ENCODE measurements around the gene EYA2.

Gene EYA2

GRCh38 chr20:47227576-47227975, 332.9 kb downstream of the EYA2 start:
- no peak for DNase-seq (ENCODE audit: insufficient read length)
- TF ChIP-seq TAF1 (IDR thresholded peaks at IDR 0.05; ENCODE audit: borderline replicate concordance, low read depth, low read length) (no peak), POLR2A (IDR thresholded peaks at IDR 0.05; ENCODE audit: low read depth, low read length) (no peak), POLR2AphosphoS5 (IDR thresholded peaks at IDR 0.05; ENCODE audit: low read depth, low read length) (no peak)
- no peak for FAIRE-seq

GRCh38 chr20:47228654-47229053, 334.0 kb downstream of the EYA2 start:
- FAIRE-seq (no peak), DNase-seq (ENCODE audit: insufficient read length) (no peak)
- TF ChIP-seq POLR2AphosphoS5 (IDR thresholded peaks at IDR 0.05; ENCODE audit: low read depth, low read length) (no peak), TAF1 (IDR thresholded peaks at IDR 0.05; ENCODE audit: borderline replicate concordance, low read depth, low read length) (no peak), POLR2A (IDR thresholded peaks at IDR 0.05; ENCODE audit: low read depth, low read length) (no peak)

- FAIRE-seq, result no peak
- TF ChIP-seq TAF1 (IDR thresholded peaks at IDR 0.05; ENCODE audit: borderline replicate concordance, low read depth, low read length) (no peak), POLR2AphosphoS5 (IDR thresholded peaks at IDR 0.05; ENCODE audit: low read depth, low read length) (no peak), POLR2A (IDR thresholded peaks at IDR 0.05; ENCODE audit: low read depth, low read length) (no peak)
- no peak for DNase-seq (ENCODE audit: insufficient read length)
Observed at GRCh38 chr20:47230811-47231256, 336.2 kb downstream of the EYA2 start.

GRCh38 chr20:47231382-47232039, 336.9 kb downstream of the EYA2 start:
- DNase-seq (ENCODE audit: insufficient read length) (no peak), FAIRE-seq (no peak)
- no peak for TF ChIP-seq POLR2AphosphoS5 (IDR thresholded peaks at IDR 0.05; ENCODE audit: low read depth, low read length)

GRCh38 chr20:47232518-47232917, 337.9 kb downstream of the EYA2 start:
- no peak for DNase-seq (ENCODE audit: insufficient read length)

GRCh38 chr20:47233333-47234188, 338.9 kb downstream of the EYA2 start:
- FAIRE-seq (no peak), DNase-seq (ENCODE audit: insufficient read length) (no peak)
- no peak for TF ChIP-seq POLR2AphosphoS5 (IDR thresholded peaks at IDR 0.05; ENCODE audit: low read depth, low read length)
- TF ChIP-seq TAF1 (IDR thresholded peaks at IDR 0.05; ENCODE audit: borderline replicate concordance, low read depth, low read length), result no peak
- TF ChIP-seq POLR2A (IDR thresholded peaks at IDR 0.05; ENCODE audit: low read depth, low read length), result no peak

More at GRCh38 chr20:47232518-47232917, 337.9 kb downstream of the EYA2 start:
- no peak for TF ChIP-seq POLR2AphosphoS5 (IDR thresholded peaks at IDR 0.05; ENCODE audit: low read depth, low read length)
- TF ChIP-seq TAF1 (IDR thresholded peaks at IDR 0.05; ENCODE audit: borderline replicate concordance, low read depth, low read length), result no peak
- TF ChIP-seq POLR2A (IDR thresholded peaks at IDR 0.05; ENCODE audit: low read depth, low read length), result no peak
- FAIRE-seq, result no peak

GRCh38 chr20:47235111-47235510, 340.5 kb downstream of the EYA2 start:
- FAIRE-seq (no peak), DNase-seq (ENCODE audit: insufficient read length) (no peak)
- TF ChIP-seq TAF1 (IDR thresholded peaks at IDR 0.05; ENCODE audit: borderline replicate concordance, low read depth, low read length) (no peak), POLR2AphosphoS5 (IDR thresholded peaks at IDR 0.05; ENCODE audit: low read depth, low read length) (no peak), POLR2A (IDR thresholded peaks at IDR 0.05; ENCODE audit: low read depth, low read length) (no peak)

GRCh38 chr20:47235853-47236638, 341.4 kb downstream of the EYA2 start:
- FAIRE-seq (no peak), DNase-seq (ENCODE audit: insufficient read length) (no peak)
- TF ChIP-seq POLR2AphosphoS5 (IDR thresholded peaks at IDR 0.05; ENCODE audit: low read depth, low read length), result no peak
- TF ChIP-seq TAF1 (IDR thresholded peaks at IDR 0.05; ENCODE audit: borderline replicate concordance, low read depth, low read length), result no peak
- no peak for TF ChIP-seq POLR2A (IDR thresholded peaks at IDR 0.05; ENCODE audit: low read depth, low read length)

- FAIRE-seq, result no peak
- no peak for TF ChIP-seq TAF1 (IDR thresholded peaks at IDR 0.05; ENCODE audit: borderline replicate concordance, low read depth, low read length)
- no peak for TF ChIP-seq POLR2A (IDR thresholded peaks at IDR 0.05; ENCODE audit: low read depth, low read length)
- TF ChIP-seq POLR2AphosphoS5 (IDR thresholded peaks at IDR 0.05; ENCODE audit: low read depth, low read length), result no peak
Observed at GRCh38 chr20:47236639-47236900, 341.9 kb downstream of the EYA2 start.

GRCh38 chr20:47237715-47238114, 343.1 kb downstream of the EYA2 start:
- DNase-seq (ENCODE audit: insufficient read length) (no peak), FAIRE-seq (no peak)
- TF ChIP-seq POLR2AphosphoS5 (IDR thresholded peaks at IDR 0.05; ENCODE audit: low read depth, low read length), result no peak

More at GRCh38 chr20:47236639-47236900, 341.9 kb downstream of the EYA2 start:
- DNase-seq (ENCODE audit: insufficient read length), result no peak
